Measurements from ENCODE around the gene MRPL55.
"Not testable (repeated sequence)": the region's sequence is repeated elsewhere in the genome, so short reads cannot be mapped to it uniquely, and the experiment has no call there.

MRPL55 gene

GRCh38 chr1:228120857-228121489 lies 11.9 kb upstream of the MRPL55 start:
- DNase-seq: no peak

- DNase-seq: no peak
Measured at GRCh38 chr1:228120351-228120750, 11.3 kb upstream of the MRPL55 start.

DNA sequence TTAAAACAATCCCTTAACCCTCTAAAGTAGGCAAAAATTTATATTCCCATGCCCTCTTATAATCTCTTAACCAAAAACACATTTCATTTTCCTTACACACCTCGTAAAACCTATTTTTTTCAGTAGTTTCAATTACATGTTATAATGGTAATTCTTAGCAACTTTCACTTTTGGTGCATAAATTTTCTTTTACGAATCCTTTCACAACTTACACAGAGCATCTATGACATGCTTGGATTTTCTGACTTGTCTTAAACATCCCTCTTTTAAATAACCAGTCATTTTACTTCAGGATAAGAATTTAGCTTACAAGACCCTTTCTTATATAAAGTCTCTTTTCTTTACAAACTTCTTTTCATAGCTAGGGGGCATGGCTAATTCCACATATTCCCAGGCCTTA lies 8.9 kb upstream of the MRPL55 start:
- peak; percentile 9 for DNase-seq

- DNase-seq: no peak
Measured at GRCh38 chr1:228117335-228117734, 8.2 kb upstream of the MRPL55 start.

DNA sequence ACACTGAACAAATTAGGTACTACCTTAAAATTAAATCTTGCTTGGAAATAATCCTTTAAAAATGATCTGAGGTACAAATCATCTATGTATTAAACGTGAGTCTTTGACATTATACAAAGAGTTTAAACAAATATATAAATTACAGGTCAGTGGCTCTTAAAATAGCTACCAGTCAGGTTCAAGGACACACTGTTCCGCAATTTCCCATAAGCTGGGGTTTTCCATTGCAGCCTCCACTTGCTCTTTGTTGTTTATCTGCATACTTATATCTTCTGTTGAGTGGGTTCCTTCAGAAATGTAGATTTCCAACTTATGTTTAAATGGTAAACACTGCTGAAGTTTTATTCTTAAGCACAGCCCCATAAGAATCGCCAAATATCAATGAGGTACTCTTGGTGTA lies 5.7 kb upstream of the MRPL55 start:
- no peak for DNase-seq

- no peak for DNase-seq
Measured at GRCh38 chr1:228112617-228113016, 3.5 kb upstream of the MRPL55 start.

GRCh38 chr1:228112167-228112566 lies 3.1 kb upstream of the MRPL55 start:
- DNase-seq: no peak

DNA sequence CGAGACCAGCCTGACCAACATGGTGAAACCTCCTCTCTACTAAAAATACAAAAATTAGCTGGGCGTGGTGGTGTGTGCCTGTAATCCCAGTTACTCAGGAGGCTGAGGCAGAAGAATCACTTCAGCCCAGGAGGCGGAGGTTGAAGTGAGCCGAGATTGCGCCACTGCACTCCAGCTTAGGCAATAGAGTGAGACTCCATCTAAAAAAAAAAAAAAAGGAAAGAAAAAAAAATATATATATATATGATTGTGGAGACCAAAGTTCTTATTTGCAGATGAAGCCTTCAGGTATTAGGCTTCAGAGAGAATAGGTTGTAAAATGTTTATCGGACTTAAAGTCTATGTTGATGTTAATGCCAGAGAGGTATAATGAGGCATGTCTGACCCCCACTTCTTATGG lies 2.2 kb upstream of the MRPL55 start:
- DNase-seq: not testable (repeated sequence)

GRCh38 chr1:228110556-228110955 lies 1.5 kb upstream of the MRPL55 start:
- no peak for DNase-seq

DNA sequence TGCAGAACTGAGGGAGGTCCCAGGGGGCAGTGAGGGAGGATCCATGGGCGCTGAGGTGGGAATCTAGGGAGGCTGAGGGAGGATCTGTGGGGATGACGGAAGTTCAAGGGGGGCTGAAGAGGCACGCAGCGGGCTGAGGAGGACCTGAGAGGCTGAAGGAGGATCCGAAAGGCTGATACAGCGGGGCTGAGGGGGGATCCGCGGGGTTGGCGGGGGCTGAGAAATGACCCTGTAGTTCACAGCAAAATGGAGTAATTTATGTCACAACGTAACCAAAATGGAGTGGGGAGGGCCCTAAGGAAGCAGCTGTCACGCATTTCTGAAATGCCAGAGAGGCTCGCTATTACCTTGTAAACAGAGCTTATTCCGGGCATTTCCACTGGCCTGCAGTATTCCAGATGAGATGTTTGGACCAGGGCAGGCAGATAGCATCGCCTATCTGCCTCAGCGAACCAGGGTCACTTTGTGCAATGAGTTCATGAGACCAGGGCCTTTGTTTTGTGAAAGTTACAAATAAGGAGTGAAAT lies 926 bp upstream of the MRPL55 start:
- DNase-seq: peak; percentile 46

- DNase-seq: peak; percentile 17
Measured at GRCh38 chr1:228108742-228109072, 392 bp downstream of the MRPL55 start.

DNA sequence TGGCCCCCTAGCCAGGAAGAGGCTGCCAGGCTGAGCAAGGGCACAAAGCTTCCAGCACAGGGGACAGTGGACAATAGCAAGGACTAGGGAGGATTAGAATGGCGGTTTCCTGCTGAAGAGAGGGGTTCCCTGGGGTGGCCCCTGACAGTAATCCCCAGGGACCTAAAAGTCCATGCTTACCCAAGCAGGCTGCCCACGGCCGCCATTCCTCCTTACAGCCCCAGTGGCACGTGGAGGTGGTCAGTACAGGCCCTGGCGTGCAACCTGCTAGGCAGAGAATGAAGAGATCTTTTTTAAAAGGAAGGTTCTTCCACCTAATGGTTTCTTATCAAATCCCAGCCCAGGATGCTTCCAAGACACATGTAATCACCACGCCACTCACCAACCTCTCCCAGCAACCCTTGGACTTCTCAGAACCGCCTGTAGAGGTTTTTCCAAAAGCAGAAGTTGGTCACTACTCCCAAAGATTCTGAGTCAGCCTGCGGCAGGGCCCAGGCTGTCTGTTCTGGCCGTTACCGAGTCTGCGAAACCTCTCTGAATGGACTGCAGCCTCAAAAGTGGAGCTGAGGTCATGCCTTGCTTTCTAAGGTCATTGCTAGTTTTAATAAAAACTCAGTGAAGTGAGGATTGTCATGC lies 926 bp downstream of the MRPL55 start:
- DNase-seq: no peak

DNA sequence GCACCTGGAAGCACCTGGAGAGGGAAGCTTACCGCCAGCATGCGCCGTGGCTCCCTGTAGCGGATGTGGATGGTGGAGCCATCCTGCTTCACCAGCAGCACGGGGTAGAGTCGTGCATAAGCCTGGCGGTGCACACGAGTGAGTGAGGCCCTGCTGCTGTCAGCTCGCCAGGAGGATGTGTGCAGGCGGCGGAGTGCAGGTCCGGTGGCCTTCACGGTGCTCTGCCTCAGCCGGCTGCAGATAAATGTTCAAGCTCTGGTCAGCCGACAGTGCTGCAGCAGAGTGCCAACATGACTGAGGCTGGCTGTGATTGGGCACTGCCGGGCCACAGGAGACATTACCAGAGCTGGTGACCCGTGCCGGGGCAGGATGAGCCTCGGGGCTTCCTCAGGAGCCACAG lies 1.5 kb downstream of the MRPL55 start:
- no peak for DNase-seq

- DNase-seq: no peak
Measured at GRCh38 chr1:228106800-228107054, 2.4 kb downstream of the MRPL55 start.

DNA sequence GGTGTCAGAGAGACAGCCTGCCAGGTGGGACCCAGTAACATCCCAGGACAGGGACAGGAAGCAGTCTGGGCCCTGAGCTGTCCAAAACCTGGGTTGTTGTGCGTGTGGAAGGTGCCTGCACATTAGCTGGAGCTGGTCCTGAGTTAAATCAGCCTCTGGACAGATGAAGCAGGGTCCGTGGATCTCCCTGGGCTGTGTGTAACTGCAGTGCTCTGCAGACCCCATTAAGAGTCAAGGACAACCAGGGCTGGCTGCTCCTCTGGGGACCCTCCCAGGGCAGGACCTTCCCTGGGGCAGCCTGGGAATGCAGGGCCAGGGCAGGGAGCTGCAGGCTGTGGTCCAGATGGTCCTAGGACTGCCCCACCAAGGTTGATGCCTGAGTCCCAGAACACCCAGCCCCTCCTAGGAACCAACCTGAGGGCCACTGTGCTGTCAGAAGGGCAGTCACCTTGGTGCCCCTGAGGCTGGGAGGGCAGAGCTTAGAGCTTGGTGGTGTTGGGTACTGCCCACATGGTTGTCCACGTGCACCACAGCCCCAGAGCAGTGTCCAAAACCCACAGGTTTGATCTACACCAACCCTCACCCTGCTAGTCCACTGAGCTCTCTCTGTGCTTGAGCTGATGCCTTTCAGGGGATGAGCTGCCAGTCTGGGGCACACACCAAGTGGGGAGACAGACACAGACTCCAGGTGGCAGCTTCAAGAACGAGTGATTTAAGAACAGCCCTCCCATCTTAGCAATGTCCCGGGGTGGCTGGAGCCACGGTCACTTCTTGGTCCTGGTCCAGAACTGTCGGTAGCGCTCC lies 2.9 kb downstream of the MRPL55 start:
- DNase-seq: no peak

- no peak for DNase-seq
Measured at GRCh38 chr1:228105270-228105995, 3.7 kb downstream of the MRPL55 start.

GRCh38 chr1:228104526-228105269 lies 4.4 kb downstream of the MRPL55 start:
- peak; percentile 20 for DNase-seq

GRCh38 chr1:228102791-228103620 lies 6.1 kb downstream of the MRPL55 start, which contains the start of gene C1orf35:
C1orf35 (minus strand) TSS chr1:228103325; CDS start chr1:228103227, 98 bp downstream.
- DNase-seq: peak; percentile 98

DNA sequence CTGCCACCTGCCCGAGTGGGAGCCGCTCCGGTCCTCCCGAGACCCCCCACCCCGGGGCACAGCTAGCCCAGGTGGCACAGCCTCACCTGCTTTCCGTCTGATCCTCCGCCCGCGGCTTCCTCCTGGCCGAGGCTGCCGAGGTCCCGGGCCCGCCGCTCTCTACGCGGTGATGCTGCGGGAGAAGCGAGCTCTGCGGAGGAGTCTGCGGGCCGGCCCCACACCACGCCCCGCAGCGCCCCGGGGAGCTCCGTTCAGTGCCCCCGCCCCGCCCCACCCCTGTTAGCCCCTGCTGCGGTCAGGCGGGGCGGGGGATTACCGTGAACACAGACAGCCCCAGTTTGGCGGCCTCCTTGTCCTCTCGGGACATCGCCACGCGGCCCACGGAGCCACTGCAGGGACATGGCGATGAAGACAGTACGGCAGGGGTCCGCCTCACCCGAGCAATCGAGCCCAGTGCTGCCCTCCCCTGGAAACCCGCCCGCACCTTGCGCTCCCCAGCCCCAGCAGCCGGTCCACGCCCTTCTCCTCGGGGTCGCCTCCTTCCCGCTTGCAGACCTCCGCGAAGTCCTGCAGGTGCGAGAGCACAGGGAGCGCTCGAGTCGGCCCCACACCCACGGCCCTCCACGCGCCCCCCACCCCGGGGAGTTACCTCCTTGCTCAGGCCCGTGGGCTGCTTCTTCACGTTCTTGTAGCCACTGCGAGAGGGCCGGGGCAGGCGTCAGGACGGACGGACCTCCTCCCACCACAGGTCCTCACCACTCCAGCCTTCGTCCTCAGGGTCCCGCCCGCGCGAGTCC lies 6.9 kb downstream of the MRPL55 start:
- peak; percentile 63 for DNase-seq

DNA sequence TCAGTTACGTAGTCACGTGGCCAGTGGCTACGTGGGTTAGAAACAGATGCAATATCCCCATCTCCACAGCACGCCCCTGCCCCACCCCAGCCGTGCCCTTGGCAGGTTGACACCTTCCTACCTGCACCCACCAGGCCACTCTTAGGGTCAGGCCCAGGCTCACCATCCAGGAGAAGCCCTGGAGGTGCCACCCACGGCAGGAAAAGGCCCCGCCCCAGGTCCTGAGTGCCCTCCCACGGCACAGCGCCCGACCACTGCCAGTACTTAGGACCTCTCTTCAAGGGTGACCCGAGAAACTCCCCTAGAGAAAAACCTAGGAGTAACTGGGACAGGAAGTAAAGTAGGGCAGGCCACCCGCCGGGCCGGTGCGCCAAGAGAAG lies 7.5 kb downstream of the MRPL55 start:
- no peak for DNase-seq

Data from NCI-H69 (cell line).